ENCODE results near the gene SH3BP5L. TPM values are rescaled to one million over a fixed set of nuclear protein-coding genes. Genes with fewer than 3 reads are reported as not detected.

The SH3BP5L gene
- total and polyA plus RNA-seq, 10 of the 15 experiments (the other 5 are each of a cell fraction or from before 2014, with no cell fraction given) = 1.1 to 22.8 (median 10.9) TPM

GRCh38 chr1:248816042-248816851 is 9.5 kb downstream of the SH3BP5L start:
- Histone ChIP-seq H2AFZ (ENCODE audit: control insufficient read depth, low read depth, low read length) (no peak overlapping the region), H3K9me3 (replicated peaks; ENCODE audit: control insufficient read depth, insufficient read depth, low read length) (no peaks in the 10 kb centered on the region), H3K79me2 (ENCODE audit: control insufficient read depth, insufficient read depth, low read length) (peaks cover 11% of the 10 kb centered on the region), H3K4me2 (ENCODE audit: control insufficient read depth, insufficient read depth) (no peak overlapping the region), H3K4me3 (no peak overlapping the region), H4K20me1 (ENCODE audit: control insufficient read depth, insufficient read depth) (no peaks in the 10 kb centered on the region; the same call in 1 of the 2 replicates), H3K36me3 (ENCODE audit: control insufficient read depth in 2 of 2, insufficient read depth in 2 of 2, low read length in 1 of 2) (peaks cover 26 to 30% of the 10 kb centered on the region in 2 experiments), H3K9ac (ENCODE audit: control insufficient read depth, insufficient read depth, low read length) (no peak overlapping the region), H3K27me3 (replicated peaks in 1 of 2; ENCODE audit: control insufficient read depth in 2 of 2, insufficient read depth in 2 of 2, low read length in 1 of 2) (no peaks in the 10 kb centered on the region), H3K27ac (ENCODE audit: control insufficient read depth, insufficient read depth) (no peak overlapping the region), H3K4me1 (ENCODE audit: control insufficient read depth, insufficient read depth, low read length) (peaks cover 11% of the 10 kb centered on the region)
- ATAC-seq = no peak
- ChIA-PET CTCF (no interaction called here), RAD21 (ENCODE audit: unreplicated experiment) (no interaction called here), SMC1A (ENCODE audit: uncharacterized antibody, unreplicated experiment) (no interaction called here), POLR2A (no interaction called here)
- in situ Hi-C loops (cut with MboI) (no loop called here), intact Hi-C loops (cut with micrococcal nuclease; ENCODE audit: unreplicated experiment) (no loop called here)
- no TSS peak for BruUV-seq (replicated peaks)
- no peak for DNase-seq (ENCODE audit: low read depth, low spot score)
- FAIRE-seq = no peak
- 96% methylated on average over 13 of the region's 13 CpGs for WGBS (ENCODE audit: insufficient coverage, insufficient replicate concordance, low lambda C conversion rate, missing lambda C conversion rate)
- TF ChIP-seq CHD2 (IDR thresholded peaks at IDR 0.05; ENCODE audit: borderline replicate concordance, low read depth, low read length) = no peak
- no peak for TF ChIP-seq SUZ12 (IDR thresholded peaks at IDR 0.05; ENCODE audit: unreplicated experiment)
- no peak for TF ChIP-seq ZBTB33 (IDR thresholded peaks at IDR 0.05)
- TF ChIP-seq RAD51 (IDR thresholded peaks at IDR 0.05) = no peak
- no peak for TF ChIP-seq YBX1 (IDR thresholded peaks at IDR 0.05)
- TF ChIP-seq IKZF2 (IDR thresholded peaks at IDR 0.05) = no peak
- TF ChIP-seq CBFB (IDR thresholded peaks at IDR 0.05; ENCODE audit: low read depth) = no peak
- TF ChIP-seq NFXL1 (IDR thresholded peaks at IDR 0.05; ENCODE audit: borderline replicate concordance) = no peak
- no peak for TF ChIP-seq CEBPB (IDR thresholded peaks at IDR 0.05; ENCODE audit: borderline replicate concordance in 1 of 2, low read depth in 2 of 2, low read length in 2 of 2)
- TF ChIP-seq REST (IDR thresholded peaks at IDR 0.05; ENCODE audit: low read depth, low read length) = no peak
- TF ChIP-seq MLLT1 (IDR thresholded peaks at IDR 0.05) = no peak
- TF ChIP-seq IRF5 (IDR thresholded peaks at IDR 0.05; ENCODE audit: borderline replicate concordance) = no peak
- TF ChIP-seq CBX3 (IDR thresholded peaks at IDR 0.05; ENCODE audit: borderline replicate concordance, low read depth) = no peak
